ENCODE measurements around the gene CELA2A.
"Not testable (repeated sequence)": the region's sequence is repeated elsewhere in the genome, so short reads cannot be mapped to it uniquely, and the experiment has no call there.

CELA2A gene

GRCh38 chr1:15471067-15471466 lies 14.5 kb downstream of the CELA2A start:
- not testable (repeated sequence) for DNase-seq

GRCh38 chr1:15471723-15472122 lies 15.2 kb downstream of the CELA2A start:
- DNase-seq, result not testable (repeated sequence)

- DNase-seq, result no peak
These were observed 16.1 kb downstream of the CELA2A start for GRCh38 chr1:15472587-15472986.

- no peak for DNase-seq
These were observed 19.3 kb downstream of the CELA2A start, which contains the start of gene CELA2B for GRCh38 chr1:15475752-15476314. Gene CELA2B (plus strand): TSS chr1:15476104. CDS start chr1:15476126, 22 bp downstream.

GRCh38 chr1:15476927-15477326 lies 20.4 kb downstream of the CELA2A start:
- no peak for DNase-seq

GRCh38 chr1:15477646-15478212 lies 21.2 kb downstream of the CELA2A start:
- DNase-seq, result no peak

GRCh38 chr1:15479654-15480347 lies 23.3 kb downstream of the CELA2A start:
- DNase-seq, result no peak

GRCh38 chr1:15482455-15482854 lies 25.9 kb downstream of the CELA2A start:
- DNase-seq, result not testable (repeated sequence)

GRCh38 chr1:15482983-15483543 lies 26.5 kb downstream of the CELA2A start:
- DNase-seq, result not testable (repeated sequence)

- DNase-seq, result no peak
These were observed 27.4 kb downstream of the CELA2A start for GRCh38 chr1:15483971-15484370.

- DNase-seq, result not testable (repeated sequence)
These were observed 27.9 kb downstream of the CELA2A start for GRCh38 chr1:15484443-15484842.

- no peak for DNase-seq
These were observed 29.1 kb downstream of the CELA2A start for GRCh38 chr1:15485636-15486035.

- not testable (repeated sequence) for DNase-seq
These were observed 30.5 kb downstream of the CELA2A start for GRCh38 chr1:15486844-15487610.

GRCh38 chr1:15488371-15488770 lies 31.8 kb downstream of the CELA2A start:
- DNase-seq, result no peak

- DNase-seq, result no peak
These were observed 32.7 kb downstream of the CELA2A start for GRCh38 chr1:15489052-15489736.

- not testable (repeated sequence) for DNase-seq
These were observed 34.5 kb downstream of the CELA2A start for GRCh38 chr1:15491010-15491409.

- no peak for DNase-seq
These were observed 36.1 kb downstream of the CELA2A start for GRCh38 chr1:15492596-15492995.

- no peak for DNase-seq
These were observed 37.4 kb downstream of the CELA2A start for GRCh38 chr1:15493869-15494390.

- DNase-seq, result no peak
These were observed 43.9 kb downstream of the CELA2A start for GRCh38 chr1:15500184-15501178.

- DNase-seq, result peak; percentile 44
These were observed 44.9 kb downstream of the CELA2A start for GRCh38 chr1:15501208-15502032.
